Brain microvascular endothelial cell (primary cell): ENCODE measurements around the gene IFNLR1.

Experiments
- DNase-seq: peaks from one replicate; pipeline ENCODE4 v3.0.0-alpha.2; 2020
- H3K27ac ChIP-seq: fragments of 250-450 bp; sonication (Bioruptor Pico); 2 replicates; pipeline ENCODE4 v1.5.1; 2020; ENCODE audit warnings: mild to moderate bottlenecking, moderate library complexity
- H3K27me3 ChIP-seq: fragments of 250-450 bp; sonication (Bioruptor Pico); replicated peaks from 2 replicates; pipeline ENCODE4 v1.5.1; 2020; ENCODE audit warnings: mild to moderate bottlenecking
- H3K36me3 ChIP-seq: fragments of 250-450 bp; sonication (Bioruptor Pico); replicated peaks from 2 replicates; pipeline ENCODE4 v1.5.1; 2020; ENCODE audit warnings: mild to moderate bottlenecking
- H3K4me3 ChIP-seq: 2 replicates; pipeline ENCODE4 v1.5.1; 2011; ENCODE audit warnings: low read depth, mild to moderate bottlenecking, control low read depth, low read length, moderate library complexity
- in situ Hi-C: cut with HindIII; loops from 2 replicates; pipeline ENCODE4 v1.10.0; 2017; ENCODE audit warnings: low sequenced_read_pairs, low pct_ligation_motif_present
- TF ChIP-seq, protein P1 (sequence below): IDR thresholded peaks from 2 replicates; pipeline ENCODE4 v1.5.1; 2011; ENCODE audit warnings: low read depth, mild to moderate bottlenecking, moderate library complexity, low read length, control low read depth, inconsistent platforms; ENCODE audit errors: missing control alignments

IFNLR1 gene

DNA sequence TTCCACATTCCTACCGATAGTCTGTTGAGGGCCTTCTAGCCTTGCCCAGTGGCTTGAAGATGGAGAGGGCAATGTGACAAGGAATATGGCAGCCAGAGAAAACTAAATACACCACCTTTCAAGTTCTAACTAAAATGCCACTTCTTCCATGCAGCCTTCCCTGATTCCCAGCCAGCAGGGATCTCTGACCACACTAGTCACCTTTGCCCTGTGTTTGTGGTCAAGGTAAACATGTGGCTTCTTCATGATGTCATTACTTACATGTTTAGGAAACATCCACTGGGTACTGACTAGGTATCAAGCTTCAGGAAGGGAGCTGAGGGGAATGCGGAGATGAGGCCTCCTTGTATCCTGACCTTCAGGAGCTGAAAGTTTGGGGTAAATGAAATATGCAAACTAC is 21.6 kb downstream of the IFNLR1 start:
- H3K4me3 ChIP-seq, result no peak overlapping the region

DNA sequence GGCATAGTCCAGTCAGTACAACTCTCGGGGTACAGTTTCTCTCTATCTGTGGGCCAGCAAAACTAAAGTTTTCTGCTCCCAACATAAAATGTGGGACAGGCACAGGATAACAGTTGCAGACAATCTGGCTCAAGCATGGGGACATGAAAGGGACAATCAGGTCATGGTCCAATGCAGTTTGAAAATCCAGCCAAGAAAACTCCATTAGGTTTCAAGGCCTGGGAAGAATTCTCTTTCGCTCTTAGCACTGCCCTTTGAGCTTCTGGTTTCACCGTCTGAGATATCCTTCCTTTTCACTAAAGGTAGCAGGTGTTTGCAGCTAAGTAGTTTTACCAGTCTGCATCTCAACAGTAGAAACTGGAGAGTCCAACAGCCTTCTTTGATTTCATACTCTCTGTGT is 23.1 kb downstream of the IFNLR1 start:
- Histone ChIP-seq H3K4me3 (no peak overlapping the region), H3K27me3 (peaks cover 6% of the 10 kb centered on the region), H3K36me3 (no peaks in the 10 kb centered on the region), H3K27ac (no peak overlapping the region)
- DNase-seq, result no peak
- in situ Hi-C loops, result no loop called here
- TF ChIP-seq, protein P1, sequence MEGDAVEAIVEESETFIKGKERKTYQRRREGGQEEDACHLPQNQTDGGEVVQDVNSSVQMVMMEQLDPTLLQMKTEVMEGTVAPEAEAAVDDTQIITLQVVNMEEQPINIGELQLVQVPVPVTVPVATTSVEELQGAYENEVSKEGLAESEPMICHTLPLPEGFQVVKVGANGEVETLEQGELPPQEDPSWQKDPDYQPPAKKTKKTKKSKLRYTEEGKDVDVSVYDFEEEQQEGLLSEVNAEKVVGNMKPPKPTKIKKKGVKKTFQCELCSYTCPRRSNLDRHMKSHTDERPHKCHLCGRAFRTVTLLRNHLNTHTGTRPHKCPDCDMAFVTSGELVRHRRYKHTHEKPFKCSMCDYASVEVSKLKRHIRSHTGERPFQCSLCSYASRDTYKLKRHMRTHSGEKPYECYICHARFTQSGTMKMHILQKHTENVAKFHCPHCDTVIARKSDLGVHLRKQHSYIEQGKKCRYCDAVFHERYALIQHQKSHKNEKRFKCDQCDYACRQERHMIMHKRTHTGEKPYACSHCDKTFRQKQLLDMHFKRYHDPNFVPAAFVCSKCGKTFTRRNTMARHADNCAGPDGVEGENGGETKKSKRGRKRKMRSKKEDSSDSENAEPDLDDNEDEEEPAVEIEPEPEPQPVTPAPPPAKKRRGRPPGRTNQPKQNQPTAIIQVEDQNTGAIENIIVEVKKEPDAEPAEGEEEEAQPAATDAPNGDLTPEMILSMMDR, result no peak

More for the DNA sequence above, 21.6 kb downstream of the IFNLR1 start:
- H3K27ac ChIP-seq, result no peak overlapping the region
- TF ChIP-seq, protein P1, result no peak
- H3K36me3 ChIP-seq, result no peaks in the 10 kb centered on the region
- no peak for DNase-seq
- peaks cover 6% of the 10 kb centered on the region for H3K27me3 ChIP-seq
- in situ Hi-C loops, result no loop called here

DNA sequence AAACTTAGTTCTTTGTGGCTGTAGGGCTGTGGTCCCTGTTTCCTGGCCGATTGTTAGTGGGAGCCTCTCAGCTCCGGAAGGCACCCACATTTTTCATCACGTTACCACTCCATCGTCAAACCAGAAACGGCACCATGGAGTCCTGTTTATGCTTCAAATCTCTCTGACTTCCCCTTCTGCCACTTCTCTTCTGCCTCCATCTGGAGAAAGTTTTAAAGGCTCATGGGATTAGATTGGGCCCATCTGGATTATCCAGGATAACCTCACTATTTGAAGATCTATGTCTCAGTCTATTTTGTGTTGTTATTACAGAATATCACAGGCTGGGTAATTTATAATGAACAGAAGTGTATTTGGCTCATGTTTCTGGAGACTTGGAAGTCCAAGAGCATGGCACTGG is 24.9 kb downstream of the IFNLR1 start:
- in situ Hi-C loops, result no loop called here
- no peak overlapping the region for H3K4me3 ChIP-seq
- H3K27ac ChIP-seq, result no peak overlapping the region
- peaks cover 9% of the 10 kb centered on the region for H3K27me3 ChIP-seq
- TF ChIP-seq, protein P1, result no peak
- no peak for DNase-seq
- no peaks in the 10 kb centered on the region for H3K36me3 ChIP-seq

DNA sequence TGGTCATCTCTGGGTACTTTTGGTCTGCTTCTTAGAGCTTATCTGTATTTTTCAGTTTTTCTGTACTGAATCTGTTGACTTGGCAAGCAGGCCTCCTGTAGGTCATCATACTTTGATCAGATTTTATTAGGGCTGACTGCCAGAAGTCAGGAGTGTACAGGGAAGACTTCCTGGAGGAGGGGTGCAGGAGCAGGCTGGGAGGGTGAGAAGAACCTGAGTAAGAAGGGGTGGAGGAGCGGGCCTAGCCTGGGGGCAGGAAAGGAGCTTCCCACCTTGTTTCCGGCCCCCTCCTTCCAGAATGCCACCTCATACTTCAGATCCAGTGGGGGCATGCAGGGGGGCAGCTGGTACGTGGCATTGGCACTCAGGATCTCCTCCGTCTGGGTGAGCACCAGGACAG is 25.8 kb downstream of the IFNLR1 start:
- Histone ChIP-seq H3K36me3 (no peaks in the 10 kb centered on the region), H3K27ac (no peak overlapping the region), H3K27me3 (peaks cover 8% of the 10 kb centered on the region), H3K4me3 (no peak overlapping the region)
- in situ Hi-C loops, result no loop called here
- TF ChIP-seq, protein P1, result no peak
- no peak for DNase-seq

DNA sequence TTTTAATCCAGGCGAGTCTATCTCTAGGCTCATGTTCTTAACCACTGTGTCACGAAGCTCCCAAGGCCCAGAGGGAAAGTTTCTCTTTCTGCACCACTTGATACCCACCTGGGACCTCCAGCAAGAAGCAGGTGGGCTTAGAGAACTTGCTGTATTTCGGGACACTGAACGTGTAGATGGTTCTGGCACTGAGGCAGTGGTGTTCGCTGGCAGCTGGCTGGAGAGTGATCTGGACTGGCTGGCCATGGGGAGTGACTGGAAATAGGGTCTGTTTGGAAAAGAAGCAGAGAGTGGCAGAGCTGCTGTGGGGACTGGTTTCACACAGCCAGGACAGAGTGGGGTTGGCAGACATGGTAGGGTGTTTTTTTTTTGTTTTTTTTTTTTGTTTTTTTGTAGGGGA is 27.7 kb downstream of the IFNLR1 start:
- TF ChIP-seq, protein P1, result no peak
- H3K36me3 ChIP-seq, result no peaks in the 10 kb centered on the region

DNA sequence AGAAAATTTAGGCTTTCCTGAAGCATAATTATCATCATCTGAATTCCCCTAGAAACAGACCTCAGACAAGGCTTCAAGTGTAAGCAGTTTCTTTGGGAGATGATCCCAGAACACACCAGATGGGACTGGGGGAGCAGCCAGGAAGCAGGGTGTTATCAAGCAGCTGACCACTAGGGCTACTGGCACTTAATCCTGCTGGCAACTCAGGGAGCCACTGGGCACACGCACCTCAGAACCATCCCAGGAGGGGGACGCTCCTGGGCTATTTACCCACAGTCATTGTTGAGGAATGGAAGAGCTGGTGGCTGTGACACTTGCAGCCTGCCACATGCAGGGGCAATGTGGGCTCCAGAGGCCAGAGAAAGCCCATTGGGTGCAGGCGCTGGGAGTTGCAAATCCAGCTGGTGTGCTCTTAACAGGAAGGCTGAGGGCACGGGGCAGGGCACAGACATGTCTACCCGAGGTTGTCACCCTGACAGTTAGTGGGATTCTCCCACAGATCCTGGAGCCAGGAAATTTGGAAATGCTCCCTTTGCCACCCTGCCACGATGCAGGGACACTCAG is 29.1 kb downstream of the IFNLR1 start:
- DNase-seq, result no peak
- Histone ChIP-seq H3K36me3 (no peaks in the 10 kb centered on the region), H3K27ac (no peak overlapping the region), H3K4me3 (no peak overlapping the region), H3K27me3 (peaks cover 5% of the 10 kb centered on the region)
- in situ Hi-C loops, result no loop called here
- TF ChIP-seq, protein P1, result peak; percentile 59

More for the DNA sequence above, 27.7 kb downstream of the IFNLR1 start:
- no peak for DNase-seq
- in situ Hi-C loops, result no loop called here
- no peak overlapping the region for H3K27ac ChIP-seq
- H3K4me3 ChIP-seq, result no peak overlapping the region
- H3K27me3 ChIP-seq, result peaks cover 4% of the 10 kb centered on the region
